Measurements from ENCODE around the gene PRPF38A. TPM values are rescaled to one million over a fixed set of nuclear protein-coding genes. Genes with fewer than 3 reads are reported as not detected.
"Not testable (repeated sequence)": the region's sequence is repeated elsewhere in the genome, so short reads cannot be mapped to it uniquely, and the experiment has no call there.

The PRPF38A gene
- total RNA-seq, 1 experiment from 2014 or later: 62.4 TPM

GRCh38 chr1:52368383-52369172 is 35.8 kb upstream of the PRPF38A start (continued):
- TF ChIP-seq ERG (CRISPR knock-in tag; IDR thresholded peaks at IDR 0.05) (0 out of 2 replicates have a peak, but pooled peaks have one; percentile 15), PRDM15 (CRISPR knock-in tag; IDR thresholded peaks at IDR 0.05) (no peak), SMAD3 (CRISPR knock-in tag; IDR thresholded peaks at IDR 0.05; ENCODE audit: borderline replicate concordance) (no peak), AR (CRISPR knock-in tag; IDR thresholded peaks at IDR 0.05) (no peak), PREB (CRISPR knock-in tag; IDR thresholded peaks at IDR 0.05; ENCODE audit: borderline replicate concordance) (no peak), GABPB1 (CRISPR knock-in tag; IDR thresholded peaks at IDR 0.05) (peak; percentile 22; the same call in 1 of the 2 replicates), E2F4 (CRISPR knock-in tag; IDR thresholded peaks at IDR 0.05; ENCODE audit: borderline replicate concordance, low read depth) (no peak), TP53 (CRISPR knock-in tag; IDR thresholded peaks at IDR 0.05) (no peak), NR1H2 (CRISPR knock-in tag; IDR thresholded peaks at IDR 0.05) (no peak), AFF4 (CRISPR knock-in tag; IDR thresholded peaks at IDR 0.05; ENCODE audit: borderline replicate concordance) (no peak), ZNF416 (CRISPR knock-in tag; IDR thresholded peaks at IDR 0.05) (no peak)

GRCh38 chr1:52369851-52370250 is 34.6 kb upstream of the PRPF38A start:
- Mint-ChIP-seq H3K36me3 (peaks cover 27% of the 10 kb centered on the region), H3K4me1 (peaks cover 20% of the 10 kb centered on the region)
- H3K27ac Mint-ChIP-seq; H3K27me3 Mint-ChIP-seq (ENCODE audit: low read depth); ATAC-seq; CTCF ChIA-PET; DNase-seq (ENCODE audit: low spot score); POLR2A ChIA-PET; H3K9me3 Mint-ChIP-seq; H3K4me3 Mint-ChIP-seq: not testable (repeated sequence)
